Smooth muscle cell (in vitro differentiated cells): ENCODE results near the gene FOXC1. TPM values are rescaled to one million over a fixed set of nuclear protein-coding genes. Genes with fewer than 3 reads are reported as not detected.

ENCODE experiments used
- DNase-seq: peaks from one replicate; lab custom pipeline; 2025; ENCODE audit not compliant: unreplicated experiment; lab: John Stamatoyannopoulos, UW
- H2AFZ ChIP-seq: fragments of 200-600 bp; sonication (generic); 2 replicates; pipeline ENCODE4 v1.6.0; 2016; ENCODE audit warnings: antibody characterized with exemption, low read depth, mild to moderate bottlenecking
- H3F3A ChIP-seq: fragments of 200-600 bp; sonication (generic); 2 replicates; pipeline ENCODE4 v1.6.0; 2017; ENCODE audit warnings: antibody characterized with exemption, low read depth
- H3K27ac ChIP-seq: fragments of 200-600 bp; sonication (generic); 2 replicates; pipeline ENCODE4 v1.5.1; 2016; ENCODE audit warnings: low read depth, mild to moderate bottlenecking
- H3K27me3 ChIP-seq: fragments of 200-600 bp; sonication (generic); 2 replicates; pipeline ENCODE4 v1.6.1; 2016; ENCODE audit warnings: low read depth, mild to moderate bottlenecking
- H3K36me3 ChIP-seq: fragments of 200-600 bp; sonication (generic); 2 replicates; pipeline ENCODE4 v1.5.1; 2016; ENCODE audit warnings: low read depth
- H3K4me1 ChIP-seq: fragments of 200-600 bp; sonication (generic); 2 replicates; pipeline ENCODE4 v1.5.1; 2016; ENCODE audit warnings: low read depth
- H3K4me2 ChIP-seq: fragments of 200-600 bp; sonication (generic); 2 replicates; pipeline ENCODE4 v1.6.0; 2016; ENCODE audit warnings: mild to moderate bottlenecking
- H3K4me3 ChIP-seq: fragments of 200-600 bp; sonication (generic); 2 replicates; pipeline ENCODE4 v1.5.1; 2016; ENCODE audit warnings: mild to moderate bottlenecking
- H3K79me2 ChIP-seq: fragments of 200-600 bp; sonication (generic); 2 replicates; pipeline ENCODE4 v1.6.0; 2016; ENCODE audit warnings: low read depth, mild to moderate bottlenecking
- H3K9ac ChIP-seq: fragments of 200-600 bp; sonication (generic); 2 replicates; pipeline ENCODE4 v1.6.0; 2016; ENCODE audit warnings: low read depth
- H3K9me3 ChIP-seq: fragments of 200-600 bp; sonication (generic); replicated peaks from 2 replicates; pipeline ENCODE4 v1.5.1; 2016; ENCODE audit warnings: low read depth
- H4K20me1 ChIP-seq: fragments of 200-600 bp; sonication (generic); 2 replicates; pipeline ENCODE4 v1.6.0; 2016; ENCODE audit warnings: low read depth
- WGBS: methylation state at CpG from one replicate; pipeline ENCODE4 v1.1.7; 2016; ENCODE audit warnings: low lambda C conversion rate; 5-methylcytosine and 5-hydroxymethylcytosine counted together
- polyA plus RNA-seq: library from polyadenylated mRNA; unstranded; fragments of >200 nt; fragmentation: Nextera tagmentation; extraction: Ambion mirVana; gene quantifications from 2 replicates; pipeline ENCODE4 v1.2.1, GENCODE V29; 2016
- total RNA-seq: library from RNA; depleted of rRNA; stranded (reverse); fragments of >200 nt; gene quantifications from 2 replicates; pipeline ENCODE4 v1.2.3, GENCODE V29; 2014
- TF ChIP-seq, protein P1 (sequence below): fragments of 200-600 bp; sonication (generic); IDR thresholded peaks from 2 replicates; pipeline ENCODE4 v1.5.1; 2017; ENCODE audit warnings: borderline replicate concordance, mild to moderate bottlenecking, antibody characterized with exemption; ENCODE audit not compliant: insufficient read depth, poor library complexity, severe bottlenecking

The FOXC1 gene
- total and polyA plus RNA-seq, 2 experiments from 2014 or later, result 0.10 to 1.4 TPM

DNA sequence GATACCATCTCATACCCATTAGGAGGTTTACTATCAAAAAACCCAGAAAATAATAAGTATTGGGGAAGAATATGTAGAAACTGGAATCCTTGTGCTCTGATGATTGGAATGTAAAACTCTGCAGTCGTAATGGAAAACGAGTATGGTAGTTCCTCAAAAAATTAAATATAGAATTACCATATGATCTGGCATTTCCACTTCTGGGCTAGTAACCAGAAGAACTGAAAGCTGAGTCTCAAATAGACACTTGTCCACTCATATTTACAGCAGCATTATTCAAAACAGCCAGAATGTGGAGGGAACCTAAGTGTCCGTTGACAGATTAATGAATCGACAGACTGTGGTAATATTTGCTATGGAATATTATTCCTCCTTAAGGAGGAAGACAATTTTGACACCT lies 44.3 kb downstream of the FOXC1 start:
- no peak overlapping the region for H3K27ac ChIP-seq
- H3K79me2 ChIP-seq, result no peaks in the 10 kb centered on the region
- peaks cover 34% of the 10 kb centered on the region for H3K27me3 ChIP-seq
- no peak overlapping the region for H3K9ac ChIP-seq
- 89% methylated on average over 4 of the region's 4 CpGs for WGBS
- no peak overlapping the region for H3K4me3 ChIP-seq
- H3F3A ChIP-seq, result no peaks in the 10 kb centered on the region
- H3K36me3 ChIP-seq, result no peaks in the 10 kb centered on the region
- TF ChIP-seq, protein P1, sequence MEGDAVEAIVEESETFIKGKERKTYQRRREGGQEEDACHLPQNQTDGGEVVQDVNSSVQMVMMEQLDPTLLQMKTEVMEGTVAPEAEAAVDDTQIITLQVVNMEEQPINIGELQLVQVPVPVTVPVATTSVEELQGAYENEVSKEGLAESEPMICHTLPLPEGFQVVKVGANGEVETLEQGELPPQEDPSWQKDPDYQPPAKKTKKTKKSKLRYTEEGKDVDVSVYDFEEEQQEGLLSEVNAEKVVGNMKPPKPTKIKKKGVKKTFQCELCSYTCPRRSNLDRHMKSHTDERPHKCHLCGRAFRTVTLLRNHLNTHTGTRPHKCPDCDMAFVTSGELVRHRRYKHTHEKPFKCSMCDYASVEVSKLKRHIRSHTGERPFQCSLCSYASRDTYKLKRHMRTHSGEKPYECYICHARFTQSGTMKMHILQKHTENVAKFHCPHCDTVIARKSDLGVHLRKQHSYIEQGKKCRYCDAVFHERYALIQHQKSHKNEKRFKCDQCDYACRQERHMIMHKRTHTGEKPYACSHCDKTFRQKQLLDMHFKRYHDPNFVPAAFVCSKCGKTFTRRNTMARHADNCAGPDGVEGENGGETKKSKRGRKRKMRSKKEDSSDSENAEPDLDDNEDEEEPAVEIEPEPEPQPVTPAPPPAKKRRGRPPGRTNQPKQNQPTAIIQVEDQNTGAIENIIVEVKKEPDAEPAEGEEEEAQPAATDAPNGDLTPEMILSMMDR, result no peak
- no peak overlapping the region for H3K4me2 ChIP-seq
- H2AFZ ChIP-seq, result no peak overlapping the region
- no peak for DNase-seq
- no peaks in the 10 kb centered on the region for H4K20me1 ChIP-seq
- no peaks in the 10 kb centered on the region for H3K4me1 ChIP-seq
- H3K9me3 ChIP-seq, result no peaks in the 10 kb centered on the region

DNA sequence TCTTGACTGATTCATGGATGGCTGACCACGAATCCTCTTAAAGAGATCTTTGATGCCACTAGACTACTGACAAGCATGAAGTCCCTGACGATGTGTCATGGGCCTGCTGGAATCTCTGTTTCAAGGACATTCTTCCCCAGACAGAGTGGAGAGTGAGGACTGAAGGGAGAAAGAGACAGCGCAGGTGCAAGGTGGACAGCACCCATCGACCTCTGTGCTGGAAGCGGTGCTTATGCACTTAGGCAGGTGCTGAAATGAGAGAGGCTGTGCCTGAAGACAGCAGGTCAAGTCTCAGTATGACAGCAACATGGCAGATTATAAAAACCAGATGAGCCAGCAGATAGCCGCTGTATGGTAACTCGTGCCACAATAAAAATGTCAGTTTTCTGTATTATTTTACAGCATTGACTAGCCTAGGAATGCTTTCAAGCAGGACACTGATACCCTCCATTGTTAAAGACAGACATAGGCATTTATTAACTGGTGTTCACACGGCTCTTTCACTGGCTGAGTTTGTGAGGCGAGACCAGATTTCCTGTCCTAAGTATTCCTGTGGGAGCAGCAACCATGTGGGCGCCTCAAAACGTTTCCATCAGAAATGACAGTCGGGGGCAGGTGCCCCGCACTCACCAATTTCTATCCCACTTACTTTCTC lies 47.5 kb downstream of the FOXC1 start:
- 75% methylated on average over 13 of the region's 13 CpGs for WGBS
- H3K9ac ChIP-seq, result no peak overlapping the region
- DNase-seq, result no peak

DNA sequence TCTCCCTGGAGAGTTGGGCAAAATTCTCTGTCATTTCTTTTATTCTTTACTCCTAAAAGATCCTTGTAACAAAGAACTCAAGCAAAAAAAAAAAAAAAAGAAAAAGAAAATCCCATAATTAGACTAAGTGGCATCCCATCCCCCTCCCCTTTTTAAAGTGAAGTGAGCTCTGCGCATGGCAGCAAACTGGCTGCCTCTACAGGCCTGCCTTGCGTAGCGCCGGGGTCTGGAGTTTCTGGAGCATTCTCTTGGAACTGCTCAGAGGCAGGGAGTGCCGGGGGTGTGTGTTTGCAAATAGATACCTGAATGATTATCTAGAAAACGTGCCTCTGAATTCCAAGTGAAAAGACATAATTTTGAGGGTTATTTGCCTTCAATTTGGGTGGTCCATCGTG lies 48.1 kb downstream of the FOXC1 start:
- Histone ChIP-seq H3K9me3 (no peaks in the 10 kb centered on the region), H3K4me3 (no peak overlapping the region), H3K4me2 (no peak overlapping the region), H3K36me3 (no peaks in the 10 kb centered on the region), H3K79me2 (no peaks in the 10 kb centered on the region), H3K4me1 (no peaks in the 10 kb centered on the region), H3K27me3 (peaks cover 54% of the 10 kb centered on the region), H3K9ac (no peak overlapping the region), H4K20me1 (no peaks in the 10 kb centered on the region), H2AFZ (no peak overlapping the region), H3K27ac (no peak overlapping the region), H3F3A (no peaks in the 10 kb centered on the region)
- DNase-seq, result no peak
- 84% methylated on average over 7 of the region's 7 CpGs for WGBS
- TF ChIP-seq, protein P1, result no peak

More for the DNA sequence above, 47.5 kb downstream of the FOXC1 start:
- Histone ChIP-seq H3K27me3 (peaks cover 49% of the 10 kb centered on the region), H3K27ac (no peak overlapping the region), H3F3A (no peaks in the 10 kb centered on the region), H3K79me2 (no peaks in the 10 kb centered on the region), H3K9me3 (no peaks in the 10 kb centered on the region), H3K36me3 (no peaks in the 10 kb centered on the region), H4K20me1 (no peaks in the 10 kb centered on the region), H3K4me3 (no peak overlapping the region), H3K4me1 (no peaks in the 10 kb centered on the region), H3K4me2 (no peak overlapping the region), H2AFZ (no peak overlapping the region)
- TF ChIP-seq, protein P1, result no peak
